Endothelial cell of umbilical vein (primary cell): ENCODE data around the gene CD109. TPM values are rescaled to one million over a fixed set of nuclear protein-coding genes. Genes with fewer than 3 reads are reported as not detected.

Experiments
- BruUV-seq: library from RNA; stranded (reverse); fragments of 400-500 nt; replicated peaks from 2 replicates; lab custom pipeline; 2021; lab: Mats Ljungman, UMichigan
- CTCF ChIA-PET: fragments of 300-600, 350-600 bp; sonication (Branson Sonifier 250); formaldehyde crosslinking; loops from one replicate; lab custom pipeline; 2021; ENCODE audit warnings: antibody characterized with exemption, inconsistent platforms; lab: Charles Lee
- POLR2A ChIA-PET: fragments of 300-600, 350-600 bp; sonication (Branson Sonifier 250); formaldehyde crosslinking; loops from one replicate; lab custom pipeline; 2021; ENCODE audit warnings: antibody characterized with exemption, inconsistent platforms; lab: Charles Lee
- DNase-seq: peaks from one replicate; pipeline ENCODE4 v3.0.0-alpha.2; 2011; ENCODE audit warnings: low read depth, low spot score
- FAIRE-seq: peaks from 2 replicates; lab custom pipeline; 2011; peaks lifted over from hg19 to GRCh38; lab: Jason Lieb, UNC
- H2AFZ ChIP-seq: 2 replicates; pipeline ENCODE4 v1.6.0; 2012; ENCODE audit warnings: low read depth, low read length, control low read depth, inconsistent platforms
- H3K27ac ChIP-seq: 2 replicates; pipeline ENCODE4 v1.5.1; 2011; ENCODE audit warnings: low read depth, mild to moderate bottlenecking, control low read depth, low read length, moderate library complexity; ENCODE audit not compliant: insufficient read depth
- H3K27me3 ChIP-seq, 2 experiments: 2 replicates each; pipeline versions ENCODE4 v1.6.0 to v1.6.1; 2011; ENCODE audit warnings: low read length in 2 of 2, mixed read lengths in 1 of 2; ENCODE audit not compliant: control insufficient read depth in 2 of 2, insufficient read depth in 2 of 2
- H3K36me3 ChIP-seq, 2 experiments: 2 replicates in 1 of 2; 3 replicates in 1 of 2; pipeline ENCODE4 v1.5.1; 2011; ENCODE audit warnings: low read length in 2 of 2, mild to moderate bottlenecking in 1 of 2, moderate library complexity in 1 of 2; ENCODE audit not compliant: control insufficient read depth in 2 of 2, insufficient read depth in 2 of 2; ENCODE audit errors: extremely low read depth in 1 of 2
- H3K4me1 ChIP-seq: 3 replicates; pipeline ENCODE4 v1.5.1; 2011; ENCODE audit warnings: mild to moderate bottlenecking, low read length; ENCODE audit not compliant: control insufficient read depth, insufficient read depth; ENCODE audit errors: extremely low read depth
- H3K4me2 ChIP-seq: 2 replicates; pipeline ENCODE4 v1.6.1; 2011; ENCODE audit warnings: low read length, control low read depth, mixed read lengths; ENCODE audit not compliant: insufficient read depth
- H3K4me3 ChIP-seq, 3 experiments: fragments of 200-600 bp in 1 of 3; sonication (generic), shearing (Covaris generic) in 1 of 3; replicated peaks in 1 of 3; 2 replicates each; pipeline ENCODE4 v1.5.1; 2011 to 2016; ENCODE audit warnings: control low read depth in 3 of 3, low read length in 3 of 3, mild to moderate bottlenecking in 2 of 3, inconsistent platforms in 1 of 3, low read depth in 1 of 3, moderate library complexity in 1 of 3; ENCODE audit not compliant: insufficient read depth in 1 of 3
- H3K79me2 ChIP-seq: 2 replicates; pipeline ENCODE4 v1.6.0; 2012; ENCODE audit warnings: low read length, inconsistent platforms; ENCODE audit not compliant: control insufficient read depth, insufficient read depth
- H3K9ac ChIP-seq: replicated peaks from 2 replicates; pipeline ENCODE3; 2011; ENCODE audit warnings: low read length, control low read depth; ENCODE audit not compliant: insufficient read depth; ENCODE audit errors: extremely low read depth
- H3K9me1 ChIP-seq: replicated peaks from 3 replicates; pipeline ENCODE4 v1.6.0; 2011; ENCODE audit warnings: mild to moderate bottlenecking, low read length; ENCODE audit not compliant: control insufficient read depth, insufficient read depth; ENCODE audit errors: extremely low read depth
- H3K9me3 ChIP-seq: replicated peaks from 2 replicates; pipeline ENCODE4 v1.5.1; 2012; ENCODE audit warnings: low read length, inconsistent platforms; ENCODE audit not compliant: control insufficient read depth, insufficient read depth
- H4K20me1 ChIP-seq: replicated peaks from 2 replicates; pipeline ENCODE3; 2011; ENCODE audit warnings: mild to moderate bottlenecking, low read length; ENCODE audit not compliant: control insufficient read depth, insufficient read depth; ENCODE audit errors: extremely low read depth
- CTCF ChIP-seq, 2 donors: IDR thresholded peaks; 1 replicate in 1 of 2; 2 replicates in 1 of 2; pipeline ENCODE4 v1.5.1; 2011; ENCODE audit warnings: low read length in 2 of 2, mild to moderate bottlenecking in 2 of 2, moderate library complexity in 2 of 2, control low read depth in 1 of 2, inconsistent platforms in 1 of 2, low read depth in 1 of 2; ENCODE audit not compliant: insufficient read depth in 1 of 2; ENCODE audit errors: extremely low read depth in 1 of 2
- EZH2 ChIP-seq: IDR thresholded peaks from 2 replicates; pipeline ENCODE4 v1.6.1; 2012; ENCODE audit warnings: borderline replicate concordance, low read depth, mild to moderate bottlenecking, moderate library complexity, low read length, inconsistent platforms; ENCODE audit not compliant: severe bottlenecking
- FOS ChIP-seq: IDR thresholded peaks from 2 replicates; pipeline ENCODE4 v1.6.1; 2011; ENCODE audit warnings: mild to moderate bottlenecking, low read length, moderate library complexity, borderline replicate concordance; ENCODE audit not compliant: insufficient read depth
- GATA2 ChIP-seq: IDR thresholded peaks from 2 replicates; pipeline ENCODE4 v1.7.0; 2011; ENCODE audit warnings: low read depth, mild to moderate bottlenecking, moderate library complexity, mixed read lengths, low read length; ENCODE audit not compliant: insufficient read length, insufficient read depth
- JUN ChIP-seq: IDR thresholded peaks from 2 replicates; pipeline ENCODE4 v1.6.1; 2011; ENCODE audit warnings: borderline replicate concordance, low read depth; ENCODE audit not compliant: insufficient read length, insufficient read depth
- MAX ChIP-seq: IDR thresholded peaks from 2 replicates; pipeline ENCODE4 v1.6.1; 2011; ENCODE audit not compliant: insufficient read depth, insufficient read length
- MYC ChIP-seq: IDR thresholded peaks from one replicate; pipeline ENCODE4 v1.6.1; 2011; ENCODE audit warnings: mild to moderate bottlenecking, low read depth, low read length
- POLR2A ChIP-seq: IDR thresholded peaks from 2 replicates; pipeline ENCODE4 v1.6.1; 2012; ENCODE audit warnings: low read depth, mild to moderate bottlenecking, control low read depth, low read length
- POLR2AphosphoS5 ChIP-seq: IDR thresholded peaks from 2 replicates; pipeline ENCODE4 v1.6.1; 2012; ENCODE audit warnings: low read depth, mild to moderate bottlenecking, control low read depth, low read length, moderate library complexity; ENCODE audit not compliant: insufficient read depth
- dilution Hi-C: fragments of 300-500 bp; cut with MboI; formaldehyde crosslinking; loops from one replicate; pipeline ENCODE4 v1.15.0; 2019; ENCODE audit warnings: low sequenced_read_pairs; ENCODE audit not compliant: extremely low pct_ligation_motif_present
- intact Hi-C: fragments of 100-400 bp; cut with micrococcal nuclease; formaldehyde crosslinking; loops from one replicate; pipeline ENCODE4 v1.10.0; 2022
- polyA plus RNA-seq, 4 experiments: library from polyadenylated mRNA; depleted of rRNA in 3 of 4; stranded (reverse) in 3 of 4; unstranded in 1 of 4; fragments of >200 nt; gene quantifications; 2 replicates each; pipeline versions ENCODE4 v1.2.1 to v1.2.3, GENCODE V29; 2011 to 2012; ENCODE audit warnings: missing spikeins in 1 of 4
- total RNA-seq: library from RNA; stranded (reverse); gene quantifications from 2 replicates; pipeline ENCODE4 v1.2.3, GENCODE V29; 2021

The CD109 gene
- total and polyA plus RNA-seq, 2 donors (not counting 3 experiments of a cell fraction or from before 2014, with no cell fraction given): 33.9 to 107 TPM

- ChIA-PET CTCF (interaction anchor here (1.0 to 2.9 kb wide), 2 partner anchors 51 to 1418 kb away, joined by 3 to 11 read pairs; no protein-coding TSS in a partner anchor), POLR2A (no interaction called here)
- Histone ChIP-seq H3K36me3 (peaks cover 11 to 12% of the 10 kb centered on the region in 2 experiments), H3K27me3 (no peaks in the 10 kb centered on the region), H2AFZ (no peak overlapping the region), H3K4me3 (no peak overlapping the region), H3K4me2 (no peak overlapping the region), H4K20me1 (no peaks in the 10 kb centered on the region), H3K79me2 (no peaks in the 10 kb centered on the region), H3K27ac (no peak overlapping the region), H3K9me3 (no peaks in the 10 kb centered on the region), H3K4me1 (peaks cover 18% of the 10 kb centered on the region), H3K9me1 (no peaks in the 10 kb centered on the region), H3K9ac (no peak overlapping the region)
- DNase-seq (no peak), FAIRE-seq (no peak)
- TF ChIP-seq JUN (no peak), POLR2AphosphoS5 (no peak), MYC (no peak), EZH2 (no peak), GATA2 (no peak), FOS (no peak), POLR2A (no peak), MAX (no peak), CTCF (IDR thresholded peaks at IDR 0.05; ENCODE audit: extremely low read depth in 1 of 2, insufficient read depth in 1 of 2, low read depth in 1 of 2, low read length in 2 of 2) (no peak)
- dilution Hi-C loops (no loop called here), intact Hi-C loops (no loop called here)
- BruUV-seq: no TSS peak
These were observed 94.6 kb downstream of the CD109 start for GRCh38 chr6:73790574-73790973.
